NB4 (cell line): Measurements from ENCODE around the gene EVA1C.
"Not testable (repeated sequence)": the region's sequence is repeated elsewhere in the genome, so short reads cannot be mapped to it uniquely, and the experiment has no call there.

ENCODE experiments used
- DNase-seq: peaks from one replicate; pipeline ENCODE4 v3.0.0; 2010; ENCODE audit warnings: low read depth
- H3K4me3 ChIP-seq: one replicate; pipeline ENCODE4 v1.5.1; 2011; ENCODE audit warnings: mild to moderate bottlenecking, low read depth, low read length, moderate library complexity
- MYC ChIP-seq: IDR thresholded peaks from 2 replicates; pipeline ENCODE4 v1.6.1; 2011; ENCODE audit warnings: low read depth, low read length
- POLR2A ChIP-seq: IDR thresholded peaks from 2 replicates; pipeline ENCODE4 v1.6.1; 2011; ENCODE audit warnings: mild to moderate bottlenecking; ENCODE audit not compliant: insufficient read length; ENCODE audit errors: extremely low read depth
- TF ChIP-seq, protein P1 (sequence below): IDR thresholded peaks from 2 replicates; pipeline ENCODE4 v1.6.1; 2011; ENCODE audit warnings: low read depth, low read length
- TF ChIP-seq, protein P2 (sequence below): IDR thresholded peaks from one replicate; pipeline ENCODE4 v1.5.1; 2012; ENCODE audit warnings: low read depth, low read length

Gene EVA1C

DNA sequence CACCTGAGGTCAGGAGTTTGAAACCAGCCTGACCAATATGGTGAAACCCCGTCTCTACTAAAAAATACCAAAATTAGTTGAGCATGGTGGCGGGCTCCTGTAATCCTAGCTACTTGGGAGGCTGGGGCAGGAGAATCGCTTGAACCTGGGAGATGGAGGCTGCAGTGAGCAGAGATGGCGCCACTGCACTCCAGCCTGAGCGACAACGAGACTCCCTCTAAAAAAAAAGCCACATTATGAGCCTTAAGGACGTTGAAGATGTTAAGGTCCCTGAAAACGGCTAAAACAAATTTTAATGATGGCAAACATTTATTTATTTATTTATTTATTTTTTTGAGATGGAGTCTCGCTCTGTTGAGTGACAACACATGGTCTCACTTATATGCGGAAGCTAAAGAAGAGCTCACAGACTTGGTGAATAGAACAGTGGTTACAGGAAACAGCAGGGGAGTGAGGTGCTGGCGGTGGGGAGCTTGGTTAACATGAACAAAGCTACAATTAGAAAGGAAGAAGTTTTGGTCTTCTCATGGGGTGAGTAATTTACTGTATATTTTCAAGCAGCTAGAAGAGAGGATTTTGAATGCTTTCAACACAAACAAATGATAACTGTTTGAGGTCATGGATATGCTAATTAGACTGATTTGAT lies 125.8 kb downstream of the EVA1C start:
- DNase-seq, result peak; percentile 42
- TF ChIP-seq, protein P1, sequence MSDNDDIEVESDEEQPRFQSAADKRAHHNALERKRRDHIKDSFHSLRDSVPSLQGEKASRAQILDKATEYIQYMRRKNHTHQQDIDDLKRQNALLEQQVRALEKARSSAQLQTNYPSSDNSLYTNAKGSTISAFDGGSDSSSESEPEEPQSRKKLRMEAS, result no peak
- TF ChIP-seq, protein P2, sequence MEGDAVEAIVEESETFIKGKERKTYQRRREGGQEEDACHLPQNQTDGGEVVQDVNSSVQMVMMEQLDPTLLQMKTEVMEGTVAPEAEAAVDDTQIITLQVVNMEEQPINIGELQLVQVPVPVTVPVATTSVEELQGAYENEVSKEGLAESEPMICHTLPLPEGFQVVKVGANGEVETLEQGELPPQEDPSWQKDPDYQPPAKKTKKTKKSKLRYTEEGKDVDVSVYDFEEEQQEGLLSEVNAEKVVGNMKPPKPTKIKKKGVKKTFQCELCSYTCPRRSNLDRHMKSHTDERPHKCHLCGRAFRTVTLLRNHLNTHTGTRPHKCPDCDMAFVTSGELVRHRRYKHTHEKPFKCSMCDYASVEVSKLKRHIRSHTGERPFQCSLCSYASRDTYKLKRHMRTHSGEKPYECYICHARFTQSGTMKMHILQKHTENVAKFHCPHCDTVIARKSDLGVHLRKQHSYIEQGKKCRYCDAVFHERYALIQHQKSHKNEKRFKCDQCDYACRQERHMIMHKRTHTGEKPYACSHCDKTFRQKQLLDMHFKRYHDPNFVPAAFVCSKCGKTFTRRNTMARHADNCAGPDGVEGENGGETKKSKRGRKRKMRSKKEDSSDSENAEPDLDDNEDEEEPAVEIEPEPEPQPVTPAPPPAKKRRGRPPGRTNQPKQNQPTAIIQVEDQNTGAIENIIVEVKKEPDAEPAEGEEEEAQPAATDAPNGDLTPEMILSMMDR, result no peak
- TF ChIP-seq MYC, result no peak
- TF ChIP-seq POLR2A, result no peak
- H3K4me3 ChIP-seq, result no peak overlapping the region

DNA sequence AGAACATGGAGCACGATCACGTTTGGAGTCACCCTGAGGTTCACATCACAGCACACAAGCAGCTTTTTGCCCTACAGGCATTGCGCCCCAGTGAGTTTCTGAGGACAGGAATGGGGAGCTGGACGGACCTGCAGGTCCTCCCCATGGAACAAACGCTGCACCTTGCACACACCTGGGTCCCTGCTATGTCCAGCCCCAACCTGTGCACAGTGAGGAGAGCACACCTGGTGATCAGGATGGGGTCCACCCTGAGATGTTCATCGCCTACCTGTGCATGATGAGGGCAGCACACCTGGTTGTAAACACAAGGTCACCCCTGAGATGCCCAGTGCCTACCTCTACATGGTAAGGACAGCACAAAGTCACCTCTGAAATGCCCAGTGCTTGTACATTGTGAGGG lies 126.9 kb downstream of the EVA1C start:
- DNase-seq, result no peak
- TF ChIP-seq POLR2A (no peak), MYC (no peak)
- TF ChIP-seq, protein P2, result no peak
- TF ChIP-seq, protein P1, result no peak
- H3K4me3 ChIP-seq, result no peak overlapping the region

DNA sequence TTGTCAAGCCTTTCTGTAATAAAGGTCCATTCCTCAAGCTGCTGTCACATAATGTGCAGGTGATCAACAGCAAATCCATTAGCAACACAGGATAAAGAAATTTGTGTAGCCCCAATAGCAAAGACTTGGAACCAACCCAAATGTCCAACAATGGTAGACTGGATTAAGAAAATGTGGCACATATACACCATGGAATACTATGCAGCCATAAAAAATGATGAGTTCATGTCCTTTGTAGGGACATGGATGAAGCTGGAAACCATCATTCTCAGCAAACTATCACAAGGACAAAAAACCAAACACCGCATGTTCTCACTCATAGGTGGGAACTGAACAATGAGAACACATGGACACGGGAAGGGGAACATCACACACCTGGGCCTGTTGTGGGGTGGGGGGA lies 130.6 kb downstream of the EVA1C start:
- H3K4me3 ChIP-seq, DNase-seq: not testable (repeated sequence)

DNA sequence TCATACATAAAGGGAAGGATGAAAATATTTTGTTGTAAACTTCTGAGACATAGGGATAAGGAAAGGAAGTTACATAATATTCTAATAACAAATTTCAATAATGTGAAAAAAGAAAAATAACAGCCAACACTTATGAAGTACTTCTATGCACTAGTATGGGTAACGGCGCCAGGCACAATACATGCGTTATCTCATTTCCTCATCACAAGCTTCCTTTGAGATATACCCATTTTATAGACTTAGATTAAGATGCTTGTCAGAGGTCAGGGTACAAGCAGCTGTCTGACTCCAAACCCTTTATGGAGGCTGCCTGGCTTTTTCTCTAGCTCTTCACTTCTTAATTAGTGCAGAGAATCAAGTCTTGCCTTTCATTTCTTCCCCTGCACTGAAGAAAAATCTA lies 131.5 kb downstream of the EVA1C start:
- no peak for DNase-seq
- H3K4me3 ChIP-seq, result no peak overlapping the region
- TF ChIP-seq POLR2A (no peak), MYC (no peak)
- TF ChIP-seq, protein P2, result no peak
- TF ChIP-seq, protein P1, result no peak

DNA sequence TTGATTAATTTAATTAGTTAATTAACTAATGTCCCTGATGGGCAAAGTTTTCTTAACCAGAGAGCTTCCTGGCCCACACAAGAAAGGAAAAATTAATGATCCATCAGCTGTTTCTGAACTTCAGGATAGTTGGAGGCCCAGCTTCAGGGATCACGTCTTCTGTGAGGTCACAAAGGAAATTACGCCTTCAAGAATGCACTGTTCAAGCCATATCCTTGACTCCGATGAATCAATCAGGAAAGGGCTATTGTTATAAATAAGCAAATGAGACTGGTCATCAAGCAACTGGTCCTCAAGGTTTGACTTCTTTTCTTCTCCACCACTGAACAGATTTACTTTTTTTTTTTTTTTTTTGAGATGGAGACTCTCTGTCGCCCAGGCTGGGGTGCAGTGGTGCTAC lies 132.2 kb downstream of the EVA1C start:
- no peak overlapping the region for H3K4me3 ChIP-seq
- TF ChIP-seq POLR2A (no peak), MYC (no peak)
- TF ChIP-seq, protein P2, result no peak
- TF ChIP-seq, protein P1, result no peak
- DNase-seq, result no peak

DNA sequence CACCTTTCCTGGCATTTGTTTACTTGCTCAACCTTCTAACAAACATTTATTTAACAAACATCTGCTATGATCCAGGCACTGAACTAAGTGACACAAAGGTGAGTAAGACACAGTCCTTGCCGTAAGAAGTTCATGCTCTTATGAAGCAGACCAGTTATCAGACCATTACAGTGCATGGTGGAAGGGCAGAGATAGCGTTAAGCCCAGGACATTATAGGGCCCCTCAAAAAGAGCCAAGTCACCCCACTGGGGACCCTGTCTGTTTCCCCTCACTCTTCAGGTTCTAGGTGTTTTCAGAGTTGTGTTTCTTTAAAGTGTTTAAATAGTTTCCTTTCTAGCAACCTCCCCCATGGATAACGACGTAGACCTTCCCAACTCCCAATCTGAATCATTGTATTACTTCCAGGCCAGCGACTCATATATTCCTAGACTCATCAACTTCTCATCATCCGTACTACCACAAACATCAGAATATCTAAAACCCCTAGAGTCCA lies 133.5 kb downstream of the EVA1C start:
- H3K4me3 ChIP-seq, result no peak overlapping the region
- TF ChIP-seq MYC (no peak), POLR2A (no peak)
- TF ChIP-seq, protein P2, result no peak
- TF ChIP-seq, protein P1, result no peak
- no peak for DNase-seq
